ENCODE data around the gene KRTAP12-1. TPM values are rescaled to one million over a fixed set of nuclear protein-coding genes. Genes with fewer than 3 reads are reported as not detected.

Gene KRTAP12-1
- total and polyA plus RNA-seq, 4 donors, result not detected

DNA sequence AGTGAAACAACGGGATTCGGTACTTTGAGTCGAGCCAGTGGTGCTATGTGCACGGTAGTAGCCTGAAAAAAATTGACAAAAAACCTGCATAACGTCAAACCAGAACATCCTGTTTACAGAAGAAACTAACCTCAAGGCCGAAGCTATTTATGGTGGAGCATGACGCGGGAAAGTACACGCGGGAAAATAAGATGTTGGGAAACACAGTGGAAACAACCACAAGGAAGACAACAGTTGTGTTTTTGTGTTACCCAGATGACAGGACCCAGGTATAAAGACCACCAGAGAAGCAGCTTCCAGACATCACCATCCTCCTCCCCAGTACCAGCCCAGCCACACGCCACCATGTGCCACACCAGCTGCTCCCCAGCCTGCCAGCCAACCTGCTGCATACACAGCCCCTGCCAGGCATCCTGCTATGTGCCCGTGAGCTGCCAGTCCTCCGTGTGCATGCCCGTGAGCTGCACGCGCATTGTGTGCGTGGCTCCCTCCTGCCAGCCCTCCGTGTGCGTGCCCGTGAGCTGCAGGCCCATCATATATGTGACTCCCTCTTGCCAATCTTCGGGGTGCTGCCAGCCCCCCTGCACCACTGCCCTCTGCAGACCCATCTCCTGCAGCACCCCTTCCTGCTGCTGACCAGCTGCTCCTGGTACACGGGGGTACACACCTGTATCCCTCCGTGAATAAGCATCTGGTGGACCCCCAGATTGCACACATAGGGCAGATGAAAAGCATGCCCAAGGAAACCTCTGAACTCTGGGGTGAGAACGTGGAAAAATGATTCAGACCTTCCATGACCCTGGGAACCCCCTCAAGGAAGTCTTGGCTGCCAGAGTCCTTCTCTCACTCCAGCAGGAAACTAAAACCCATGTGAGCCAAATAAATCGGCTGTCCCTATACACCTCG is 24.1 kb downstream of the KRTAP12-1 start, which contains the start of gene KRTAP12-3:
KRTAP12-3 (plus strand) TSS at position 298 of the 906 bp plus-strand sequence; CDS start at position 346, 48 bp downstream.
- Histone ChIP-seq H3K36me3 (ENCODE audit: control insufficient read depth, insufficient read depth, low read length) (no peaks in the 10 kb centered on the region), H3K9me3 (ENCODE audit: control insufficient read depth, insufficient read depth, low read length) (no peaks in the 10 kb centered on the region), H3K27me3 (ENCODE audit: control insufficient read depth, insufficient read depth, low read length) (no peaks in the 10 kb centered on the region), H3K27ac (ENCODE audit: low read depth, low read length) (no peak within 1 kb of the TSS), H3K4me1 (ENCODE audit: control insufficient read depth, insufficient read depth, low read length) (no peaks in the 10 kb centered on the region), H3K4me3 (ENCODE audit: low read depth, low read length) (no peak within 1 kb of the TSS)
- DNase-seq (ENCODE audit: low read depth in 4 of 6, low spot score in 6 of 6), result no peak
- 91% methylated on average over 19 of the region's 26 CpGs for WGBS (ENCODE audit: insufficient coverage)

- no peaks in the 10 kb centered on the region for H3K27me3 ChIP-seq (ENCODE audit: control insufficient read depth, insufficient read depth, low read length)
- no peaks in the 10 kb centered on the region for H3K36me3 ChIP-seq (ENCODE audit: control insufficient read depth, insufficient read depth, low read length)
- no peak overlapping the region for H3K27ac ChIP-seq (ENCODE audit: low read depth, low read length)
- no peaks in the 10 kb centered on the region for H3K9me3 ChIP-seq (ENCODE audit: control insufficient read depth, insufficient read depth, low read length)
- 80% methylated on average over 1 of the region's 1 CpG for WGBS (ENCODE audit: insufficient coverage)
- DNase-seq (ENCODE audit: low read depth in 4 of 6, low spot score in 6 of 6), result no peak
- H3K4me3 ChIP-seq (ENCODE audit: low read depth, low read length), result no peak overlapping the region
- H3K4me1 ChIP-seq (ENCODE audit: control insufficient read depth, insufficient read depth, low read length), result no peaks in the 10 kb centered on the region
These were observed 25.1 kb downstream of the KRTAP12-1 start for GRCh38 chr21:44656868-44657267.

DNA sequence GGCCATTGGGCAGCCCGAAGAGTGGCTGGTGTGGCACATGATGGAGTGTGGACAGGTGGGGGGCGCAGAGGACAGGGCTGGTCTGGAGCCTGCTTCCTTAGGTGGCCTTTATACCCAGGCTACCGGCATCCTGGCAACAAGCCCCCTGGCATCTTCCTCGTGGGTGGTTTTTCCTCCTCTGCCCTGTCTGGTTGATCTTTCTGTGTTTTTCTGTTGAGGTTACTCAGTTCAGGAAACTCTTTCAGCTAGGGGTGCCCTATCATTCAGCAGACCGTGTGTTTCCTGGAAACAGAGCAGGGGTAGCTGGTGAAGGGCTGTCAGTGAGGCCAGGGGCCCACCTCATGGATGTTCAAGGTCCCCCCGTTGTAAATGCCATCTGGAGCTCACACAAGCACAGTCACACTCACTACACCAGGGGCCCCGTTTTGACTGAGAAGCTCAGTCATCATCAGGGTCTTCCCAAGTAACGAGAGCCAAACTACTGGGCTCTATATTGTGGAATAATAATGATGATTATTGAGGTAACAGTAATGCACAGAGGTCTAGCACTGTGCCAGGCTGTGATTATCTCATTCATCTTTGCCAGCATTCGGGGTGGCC is 27.3 kb downstream of the KRTAP12-1 start, which contains the start of gene KRTAP12-4:
KRTAP12-4 (minus strand) TSS at position 84 of the 600 bp plus-strand sequence; CDS start at position 39, 45 bp downstream.
- H3K27ac ChIP-seq (ENCODE audit: low read depth, low read length), result no peak within 1 kb of the TSS
- no peak for DNase-seq (ENCODE audit: low read depth in 4 of 6, low spot score in 6 of 6)
- H3K4me3 ChIP-seq (ENCODE audit: low read depth, low read length), result no peak within 1 kb of the TSS
- no peaks in the 10 kb centered on the region for H3K4me1 ChIP-seq (ENCODE audit: control insufficient read depth, insufficient read depth, low read length)
- no peaks in the 10 kb centered on the region for H3K27me3 ChIP-seq (ENCODE audit: control insufficient read depth, insufficient read depth, low read length)
- WGBS (ENCODE audit: insufficient coverage), result 63% methylated on average over 5 of the region's 9 CpGs
- no peaks in the 10 kb centered on the region for H3K9me3 ChIP-seq (ENCODE audit: control insufficient read depth, insufficient read depth, low read length)
- H3K36me3 ChIP-seq (ENCODE audit: control insufficient read depth, insufficient read depth, low read length), result no peaks in the 10 kb centered on the region

- Histone ChIP-seq H3K36me3 (ENCODE audit: control insufficient read depth, insufficient read depth, low read length) (no peaks in the 10 kb centered on the region), H3K9me3 (ENCODE audit: control insufficient read depth, insufficient read depth, low read length) (no peaks in the 10 kb centered on the region), H3K27me3 (ENCODE audit: control insufficient read depth, insufficient read depth, low read length) (no peaks in the 10 kb centered on the region), H3K27ac (ENCODE audit: low read depth, low read length) (no peak overlapping the region), H3K4me1 (ENCODE audit: control insufficient read depth, insufficient read depth, low read length) (no peaks in the 10 kb centered on the region), H3K4me3 (ENCODE audit: low read depth, low read length) (no peak overlapping the region)
- 78% methylated on average over 15 of the region's 17 CpGs for WGBS (ENCODE audit: insufficient coverage)
- no peak for DNase-seq (ENCODE audit: low read depth in 4 of 6, low spot score in 6 of 6)
These were observed 28.0 kb downstream of the KRTAP12-1 start for GRCh38 chr21:44653656-44654575.

- H3K9me3 ChIP-seq (ENCODE audit: control insufficient read depth, insufficient read depth, low read length), result no peaks in the 10 kb centered on the region
- WGBS (ENCODE audit: insufficient coverage), result 68% methylated on average over 12 of the region's 14 CpGs
- DNase-seq (ENCODE audit: low read depth in 4 of 6, low spot score in 6 of 6), result no peak
- no peak overlapping the region for H3K27ac ChIP-seq (ENCODE audit: low read depth, low read length)
- H3K27me3 ChIP-seq (ENCODE audit: control insufficient read depth, insufficient read depth, low read length), result no peaks in the 10 kb centered on the region
- H3K36me3 ChIP-seq (ENCODE audit: control insufficient read depth, insufficient read depth, low read length), result no peaks in the 10 kb centered on the region
- no peaks in the 10 kb centered on the region for H3K4me1 ChIP-seq (ENCODE audit: control insufficient read depth, insufficient read depth, low read length)
- H3K4me3 ChIP-seq (ENCODE audit: low read depth, low read length), result no peak overlapping the region
These were observed 28.8 kb downstream of the KRTAP12-1 start for GRCh38 chr21:44653123-44653522.

DNA sequence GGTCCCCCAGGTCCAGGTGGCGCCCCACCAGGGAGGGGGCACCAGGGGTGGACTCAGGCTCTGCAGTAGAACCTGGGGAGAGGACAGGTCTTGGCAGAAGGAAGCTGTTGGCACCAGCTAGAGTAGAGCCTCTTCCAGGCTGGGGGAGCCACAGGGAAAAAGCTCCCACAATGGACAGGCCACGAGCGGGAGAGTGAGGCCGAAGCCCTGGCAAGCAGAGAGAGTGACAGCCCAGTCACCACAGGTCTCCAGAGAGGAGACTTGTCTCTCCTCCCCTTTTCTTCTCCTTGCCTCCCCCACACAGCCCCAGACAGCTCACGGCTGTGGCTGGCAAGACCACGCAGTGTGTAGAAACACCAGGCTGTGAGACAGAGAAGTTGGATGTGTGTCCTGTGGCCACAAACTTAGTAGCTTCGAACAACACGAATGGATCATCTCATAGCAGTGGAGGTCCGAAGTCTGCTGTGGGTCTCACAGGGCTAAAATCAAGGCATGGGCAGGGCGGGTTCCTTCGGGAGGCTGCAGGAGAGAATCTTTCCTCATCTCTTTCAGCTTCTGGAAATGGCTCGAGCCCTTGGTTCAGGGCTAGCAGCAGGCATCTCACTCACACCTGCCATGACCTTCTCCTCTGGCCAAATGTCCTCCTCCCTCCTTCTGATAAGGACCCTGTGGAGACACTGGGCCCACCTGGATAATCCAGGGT is 30.8 kb downstream of the KRTAP12-1 start:
- WGBS (ENCODE audit: insufficient coverage), result 94% methylated on average over 9 of the region's 12 CpGs
- H3K27ac ChIP-seq (ENCODE audit: low read depth, low read length), result no peak overlapping the region
- no peaks in the 10 kb centered on the region for H3K27me3 ChIP-seq (ENCODE audit: control insufficient read depth, insufficient read depth, low read length)
- no peaks in the 10 kb centered on the region for H3K9me3 ChIP-seq (ENCODE audit: control insufficient read depth, insufficient read depth, low read length)
- H3K4me3 ChIP-seq (ENCODE audit: low read depth, low read length), result no peak overlapping the region
- peaks cover 8% of the 10 kb centered on the region for H3K4me1 ChIP-seq (ENCODE audit: control insufficient read depth, insufficient read depth, low read length)
- no peaks in the 10 kb centered on the region for H3K36me3 ChIP-seq (ENCODE audit: control insufficient read depth, insufficient read depth, low read length)
- no peak for DNase-seq (ENCODE audit: low read depth in 4 of 6, low spot score in 6 of 6)

- Histone ChIP-seq H3K36me3 (ENCODE audit: control insufficient read depth, insufficient read depth, low read length) (no peaks in the 10 kb centered on the region), H3K27ac (ENCODE audit: low read depth, low read length) (no peak overlapping the region), H3K9me3 (ENCODE audit: control insufficient read depth, insufficient read depth, low read length) (no peaks in the 10 kb centered on the region), H3K27me3 (ENCODE audit: control insufficient read depth, insufficient read depth, low read length) (no peaks in the 10 kb centered on the region), H3K4me1 (ENCODE audit: control insufficient read depth, insufficient read depth, low read length) (peaks cover 8% of the 10 kb centered on the region), H3K4me3 (ENCODE audit: low read depth, low read length) (no peak overlapping the region)
- no peak for DNase-seq (ENCODE audit: low read depth in 4 of 6, low spot score in 6 of 6)
- WGBS (ENCODE audit: insufficient coverage), result 90% methylated on average over 19 of the region's 20 CpGs
These were observed 31.5 kb downstream of the KRTAP12-1 start for GRCh38 chr21:44650265-44650972.

GRCh38 chr21:44649521-44650100 is 32.4 kb downstream of the KRTAP12-1 start:
- peaks cover 8% of the 10 kb centered on the region for H3K4me1 ChIP-seq (ENCODE audit: control insufficient read depth, insufficient read depth, low read length)
- H3K4me3 ChIP-seq (ENCODE audit: low read depth, low read length), result no peak overlapping the region
- H3K9me3 ChIP-seq (ENCODE audit: control insufficient read depth, insufficient read depth, low read length), result peaks cover 2% of the 10 kb centered on the region
- no peak overlapping the region for H3K27ac ChIP-seq (ENCODE audit: low read depth, low read length)
- H3K36me3 ChIP-seq (ENCODE audit: control insufficient read depth, insufficient read depth, low read length), result no peaks in the 10 kb centered on the region
- no peak for DNase-seq (ENCODE audit: low read depth in 4 of 6, low spot score in 6 of 6)
- H3K27me3 ChIP-seq (ENCODE audit: control insufficient read depth, insufficient read depth, low read length), result no peaks in the 10 kb centered on the region
- WGBS (ENCODE audit: insufficient coverage), result 87% methylated on average over 16 of the region's 18 CpGs
